GM19193 (cell line): ENCODE results near the gene PTGDS.

Experiments used
- POLR2A ChIP-seq: IDR thresholded peaks from 4 replicates; pipeline ENCODE4 v1.6.1; 2011; ENCODE audit not compliant: insufficient read depth, insufficient read length; ENCODE audit errors: extremely low read depth

PTGDS gene

DNA sequence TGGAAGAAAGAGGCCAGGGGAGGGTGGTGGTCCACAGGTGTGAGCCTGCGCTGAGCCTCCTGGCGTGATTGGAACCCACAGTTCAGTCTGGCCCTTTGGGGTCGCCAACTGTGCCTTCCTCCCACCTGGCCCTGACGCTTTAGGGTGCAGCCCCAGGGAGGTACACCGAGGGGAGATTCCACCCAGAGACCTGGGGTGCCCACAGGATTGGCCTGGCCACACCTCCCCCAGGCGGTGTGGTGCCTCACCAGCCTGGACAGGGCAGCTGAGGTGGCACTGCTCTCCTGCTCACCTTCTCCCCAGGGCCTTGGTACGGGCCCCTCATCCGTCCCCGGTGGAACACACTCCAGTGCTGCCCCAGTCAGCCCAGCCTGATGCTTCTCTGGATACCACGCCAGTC, 20.1 kb downstream of the PTGDS start:
- TF ChIP-seq POLR2A = no peak

- no peak for TF ChIP-seq POLR2A
These were observed 20.5 kb downstream of the PTGDS start for GRCh38 chr9:136997830-136998234.

- TF ChIP-seq POLR2A = no peak
These were observed 23.1 kb downstream of the PTGDS start for GRCh38 chr9:137000177-137000930.

- TF ChIP-seq POLR2A = no peak
These were observed 24.7 kb downstream of the PTGDS start for GRCh38 chr9:137001857-137002645.

GRCh38 chr9:137002646-137003041, 25.3 kb downstream of the PTGDS start:
- no peak for TF ChIP-seq POLR2A

GRCh38 chr9:137006116-137007003, 29.1 kb downstream of the PTGDS start:
- TF ChIP-seq POLR2A = no peak

GRCh38 chr9:137007108-137007815, 30.0 kb downstream of the PTGDS start:
- no peak for TF ChIP-seq POLR2A

DNA sequence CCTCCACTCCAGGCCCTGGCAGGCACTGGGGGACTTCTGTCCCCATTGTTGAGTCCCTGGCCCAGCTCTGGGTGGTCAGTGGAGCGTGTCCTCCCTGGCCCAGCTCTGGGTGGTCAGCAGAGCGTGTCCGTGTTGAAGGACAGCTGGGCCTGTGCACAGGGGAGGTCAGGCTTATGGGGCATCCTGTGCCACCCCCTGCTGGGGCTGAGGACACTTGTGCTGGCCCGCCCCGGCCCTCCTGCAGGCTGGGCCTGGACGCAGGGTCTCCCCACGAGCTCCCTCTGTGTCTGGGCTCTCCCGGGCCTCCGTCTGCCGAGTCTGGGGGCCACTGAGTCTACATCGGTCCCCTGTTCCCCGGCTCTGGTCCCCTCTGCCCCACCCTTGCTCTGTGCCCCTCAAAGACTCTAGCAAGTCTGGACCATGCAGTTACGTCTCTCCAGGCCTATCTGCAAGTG, 30.5 kb downstream of the PTGDS start:
- TF ChIP-seq POLR2A = no peak

DNA sequence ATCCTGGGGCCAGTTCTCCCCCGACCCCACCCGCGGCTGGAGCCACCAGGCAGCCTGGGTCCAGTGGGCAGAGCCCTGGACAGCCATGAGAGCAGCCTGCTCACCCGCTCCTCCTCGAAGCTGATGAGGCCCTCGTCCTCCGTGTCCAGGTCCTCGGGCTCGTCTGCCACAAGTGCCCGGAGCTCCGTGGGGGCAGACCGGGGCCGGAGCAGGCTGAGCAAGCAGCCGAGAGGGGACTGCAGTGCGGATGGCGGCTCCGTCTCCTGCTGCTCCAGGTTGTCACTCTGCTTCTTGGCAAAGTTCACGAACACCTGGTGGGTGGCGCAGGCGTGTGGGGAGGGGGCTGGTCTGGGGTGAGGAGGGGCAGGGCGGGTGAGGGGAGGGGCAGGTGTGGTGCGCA, 31.0 kb downstream of the PTGDS start:
- TF ChIP-seq POLR2A = no peak

DNA sequence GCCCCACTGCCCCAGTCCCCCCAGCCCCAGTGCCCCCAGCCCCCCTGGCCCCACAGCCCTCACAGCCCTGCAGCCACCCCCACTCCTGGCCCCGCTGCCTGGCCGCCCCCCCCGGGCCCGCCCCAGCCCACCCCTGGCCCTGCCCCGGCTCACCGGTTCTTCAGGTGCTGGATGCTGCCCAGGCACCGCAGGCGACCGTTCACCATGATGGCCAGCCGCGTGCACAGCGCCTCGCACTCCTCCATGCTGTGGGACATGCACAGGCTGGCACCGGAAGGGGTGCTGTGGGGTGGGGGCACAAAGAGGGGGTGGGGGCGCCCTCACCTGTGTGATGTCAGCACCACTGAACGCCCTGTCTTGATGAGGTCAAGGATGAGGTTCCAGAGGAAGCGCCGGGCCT, 31.9 kb downstream of the PTGDS start:
- no peak for TF ChIP-seq POLR2A

DNA sequence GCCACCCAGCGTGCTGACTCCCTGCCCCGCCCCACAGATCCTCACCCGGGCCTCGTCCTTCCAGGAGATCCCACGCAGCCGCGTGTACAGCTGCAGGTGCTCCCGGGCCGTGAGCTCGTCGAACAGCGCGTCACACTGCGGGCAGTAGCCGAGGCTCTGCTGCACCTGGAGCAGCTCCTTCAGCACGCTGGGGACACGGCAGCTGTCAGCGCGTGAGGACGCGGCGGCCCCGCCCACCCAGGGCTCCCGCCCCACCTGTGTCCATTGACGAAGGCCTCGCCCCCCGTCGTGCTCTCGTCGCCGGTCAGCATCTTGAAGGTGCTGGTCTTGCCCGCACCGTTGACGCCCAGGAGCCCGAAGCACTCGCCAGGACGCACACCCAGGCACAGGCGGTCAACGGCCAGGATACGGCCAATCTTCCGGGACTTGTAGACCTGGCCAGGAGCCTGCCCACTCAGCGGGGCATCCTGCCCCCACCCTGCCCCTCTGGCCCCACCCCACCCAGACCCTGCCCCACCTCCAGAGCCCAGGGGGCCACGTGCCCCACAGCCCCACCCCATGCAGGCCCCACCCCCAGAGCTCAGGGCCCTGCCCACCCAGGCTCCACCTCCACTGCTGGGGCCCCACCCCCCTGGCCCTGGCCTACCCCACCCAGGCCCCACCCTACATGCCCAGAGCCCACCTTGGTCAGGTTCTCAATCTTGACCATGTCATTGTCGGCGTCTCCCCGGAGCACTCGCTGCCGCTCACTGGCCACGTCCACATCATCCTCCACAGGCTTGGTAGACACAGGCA, 32.8 kb downstream of the PTGDS start:
- TF ChIP-seq POLR2A = no peak

- no peak for TF ChIP-seq POLR2A
These were observed 33.9 kb downstream of the PTGDS start for GRCh38 chr9:137011156-137011555.

GRCh38 chr9:137011907-137012675, 34.8 kb downstream of the PTGDS start:
- no peak for TF ChIP-seq POLR2A
